ENCODE data around the gene DCK.

Gene DCK

DNA sequence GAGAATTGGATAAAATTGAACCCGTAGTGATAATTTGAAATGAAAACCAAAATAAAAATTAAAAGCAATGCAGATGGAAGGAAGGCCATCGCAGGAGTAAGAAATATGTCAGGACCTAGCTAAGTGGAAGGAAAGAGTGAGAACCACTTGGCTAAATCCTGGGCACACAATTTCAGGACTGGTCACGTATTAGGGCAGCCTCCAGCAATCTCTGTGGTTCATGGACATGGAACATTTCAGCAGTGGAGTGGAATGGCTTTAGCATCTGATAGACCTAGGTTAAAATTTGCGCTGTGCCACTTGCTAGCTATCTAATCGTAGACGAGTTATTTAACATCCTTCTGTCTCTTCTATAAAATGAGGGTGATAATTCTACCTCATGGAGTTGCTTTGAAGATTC, 71.1 kb downstream of the DCK start:
- H3K4me3 ChIP-seq (ENCODE audit: low read depth, low read length) = no peak overlapping the region
- TF ChIP-seq CTCF (IDR thresholded peaks at IDR 0.05; ENCODE audit: low read depth, low read length) = no peak

DNA sequence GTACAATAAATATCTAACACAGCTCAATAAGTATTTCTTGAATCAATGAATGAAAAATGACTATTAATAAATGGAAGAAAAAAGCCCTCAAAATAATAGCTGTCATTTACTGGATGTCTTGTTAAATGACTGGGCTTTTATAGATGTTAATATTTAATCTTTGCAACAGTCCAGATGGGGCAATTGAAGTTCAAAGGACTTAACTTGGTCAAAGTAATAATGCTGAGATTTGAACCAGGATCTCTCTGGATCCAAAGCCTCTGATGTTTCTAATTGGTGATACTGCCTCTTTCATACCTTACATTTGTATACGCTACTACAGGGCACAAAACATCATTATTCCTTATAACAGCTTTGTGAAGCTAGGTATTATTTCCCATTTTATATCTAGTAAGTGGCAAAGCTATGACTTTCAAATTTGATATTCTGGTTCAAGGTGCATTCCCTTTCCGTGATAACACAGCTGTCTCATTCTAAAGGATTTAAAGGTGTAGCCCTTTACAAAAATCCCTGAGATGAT, 72.6 kb downstream of the DCK start:
- no peak overlapping the region for H3K4me3 ChIP-seq (ENCODE audit: low read depth, low read length)
- TF ChIP-seq CTCF (IDR thresholded peaks at IDR 0.05; ENCODE audit: low read depth, low read length) = no peak

DNA sequence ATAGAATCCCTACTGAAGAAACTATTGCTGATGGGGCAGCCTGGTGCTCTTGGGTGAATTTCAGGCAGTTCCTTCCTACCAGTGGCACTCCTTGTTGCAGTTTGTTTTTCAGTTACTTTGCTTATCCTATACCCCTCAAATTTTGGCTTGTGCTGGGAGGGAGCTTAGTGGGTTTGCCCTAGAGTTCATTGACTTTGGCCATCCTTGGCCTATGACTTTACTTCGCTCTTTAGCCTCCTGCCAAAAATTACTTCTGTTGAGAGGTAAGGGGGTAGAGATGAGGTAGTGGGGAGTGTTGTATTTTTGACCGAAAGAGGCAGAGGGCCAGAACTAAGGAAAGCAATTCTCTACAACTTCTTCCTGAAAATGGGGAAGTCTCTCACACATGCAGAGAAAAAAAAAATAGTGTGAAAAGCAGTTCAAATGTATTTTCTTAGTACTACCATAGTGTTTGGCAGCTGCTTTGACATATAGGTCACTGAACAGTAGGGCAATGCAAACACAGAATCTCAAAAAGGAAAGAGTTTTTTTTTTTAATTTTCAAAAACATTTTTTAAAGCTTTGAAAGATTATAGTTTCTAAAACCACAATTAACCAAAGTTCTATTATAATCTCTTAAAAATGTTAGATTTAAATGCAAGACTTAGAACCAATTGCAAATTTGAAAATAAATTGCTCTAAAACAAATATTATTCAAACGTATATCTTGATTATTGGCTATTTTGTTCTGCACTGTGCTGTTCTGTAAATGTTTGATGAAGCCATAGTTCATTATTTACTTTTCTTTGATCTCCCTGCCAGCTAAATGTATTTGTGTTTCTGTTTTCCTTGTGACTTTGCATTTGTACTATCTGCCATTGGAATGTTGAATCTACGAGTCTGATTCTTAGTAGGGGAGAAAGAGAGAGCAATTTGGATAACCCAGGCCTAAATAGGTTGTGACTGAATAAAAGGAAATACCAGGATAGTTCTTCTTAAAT, 73.6 kb downstream of the DCK start:
- H3K4me3 ChIP-seq (ENCODE audit: low read depth, low read length) = no peak overlapping the region
- TF ChIP-seq CTCF (IDR thresholded peaks at IDR 0.05; ENCODE audit: low read depth, low read length) = no peak

- no peak overlapping the region for H3K4me3 ChIP-seq (ENCODE audit: low read depth, low read length)
- no peak for TF ChIP-seq CTCF (IDR thresholded peaks at IDR 0.05; ENCODE audit: low read depth, low read length)
These were observed 75.6 kb downstream of the DCK start for GRCh38 chr4:71069063-71069462.

GRCh38 chr4:71070015-71070414, 76.6 kb downstream of the DCK start:
- TF ChIP-seq CTCF (IDR thresholded peaks at IDR 0.05; ENCODE audit: low read depth, low read length) = no peak
- no peak overlapping the region for H3K4me3 ChIP-seq (ENCODE audit: low read depth, low read length)

GRCh38 chr4:71074452-71075299, 81.2 kb downstream of the DCK start:
- no peak overlapping the region for H3K4me3 ChIP-seq (ENCODE audit: low read depth, low read length)
- TF ChIP-seq CTCF (IDR thresholded peaks at IDR 0.05; ENCODE audit: low read depth, low read length) = no peak
